H1 (cell line): ENCODE data around the gene CDC42EP1. TPM values are rescaled to one million over a fixed set of nuclear protein-coding genes. Genes with fewer than 3 reads are reported as not detected.

ENCODE experiments used
- CTCF ChIA-PET: fragments of 300-600 bp; sonication (Branson Sonifier 250); formaldehyde crosslinking; loops from one replicate; lab custom pipeline; 2021; ENCODE audit not compliant: partially characterized antibody; lab: Charles Lee
- POLR2A ChIA-PET: fragments of 300-600 bp; sonication (Branson Sonifier 250); formaldehyde crosslinking; loops from one replicate; lab custom pipeline; 2021; ENCODE audit warnings: inconsistent platforms; ENCODE audit not compliant: partially characterized antibody; lab: Charles Lee
- DNase-seq, 2 experiments: peaks; one replicate each; pipeline versions ENCODE4 v3.0.0 to v3.0.0-alpha.2; 2010 to 2022; ENCODE audit warnings: low spot score in 2 of 2, low read depth in 1 of 2, mixed read lengths in 1 of 2
- FAIRE-seq: peaks from 2 replicates; lab custom pipeline; 2011; peaks lifted over from hg19 to GRCh38; lab: Jason Lieb, UNC
- H2AFZ ChIP-seq: 2 replicates; pipeline ENCODE4 v1.8.1; 2012; ENCODE audit warnings: low read length, inconsistent platforms
- H2AK5ac ChIP-seq: 2 replicates; pipeline ENCODE4 v1.6.1; 2013; ENCODE audit warnings: low read depth, low read length
- H2BK120ac ChIP-seq: replicated peaks from 2 replicates; pipeline ENCODE3; 2013; ENCODE audit warnings: low read depth, low read length, inconsistent platforms
- H2BK12ac ChIP-seq: 2 replicates; pipeline ENCODE4 v1.6.1; 2013; ENCODE audit warnings: low read depth, low read length
- H2BK15ac ChIP-seq: 2 replicates; pipeline ENCODE4 v1.6.1; 2013; ENCODE audit warnings: low read length
- H2BK20ac ChIP-seq: 2 replicates; pipeline ENCODE4 v1.6.1; 2013; ENCODE audit warnings: low read length
- H2BK5ac ChIP-seq: 2 replicates; pipeline ENCODE4 v1.6.1; 2013; ENCODE audit warnings: low read depth, low read length
- H3K14ac ChIP-seq: 2 replicates; pipeline ENCODE4 v1.6.1; 2013; ENCODE audit warnings: inconsistent platforms; ENCODE audit not compliant: insufficient read length
- H3K18ac ChIP-seq: 2 replicates; pipeline ENCODE4 v1.6.1; 2013; ENCODE audit warnings: low read length; ENCODE audit errors: extremely low read depth
- H3K23ac ChIP-seq: 2 replicates; pipeline ENCODE4 v1.6.1; 2013; ENCODE audit warnings: inconsistent platforms; ENCODE audit not compliant: insufficient read length
- H3K23me2 ChIP-seq: 2 replicates; pipeline ENCODE4 v1.6.1; 2013; ENCODE audit warnings: low read depth, low read length
- H3K27ac ChIP-seq: 2 replicates; pipeline ENCODE4 v1.6.1; 2011; ENCODE audit warnings: low read depth, low read length, inconsistent platforms
- H3K27me3 ChIP-seq, 4 experiments: replicated peaks in 1 of 4; 1 replicate in 1 of 4; 2 replicates in 3 of 4; pipeline versions ENCODE4 v1.6.1 to v1.8.1; 2011 to 2013; ENCODE audit warnings: low read length in 3 of 4, mild to moderate bottlenecking in 3 of 4, inconsistent platforms in 2 of 4, mixed read lengths in 2 of 4, moderate library complexity in 1 of 4; ENCODE audit not compliant: control insufficient read depth in 3 of 4, insufficient read depth in 3 of 4; ENCODE audit errors: extremely low read depth in 1 of 4
- H3K36me3 ChIP-seq, 4 experiments: 2 replicates each; pipeline versions ENCODE4 v1.6.1 to v1.8.1; 2011 to 2013; ENCODE audit warnings: mild to moderate bottlenecking in 4 of 4, low read length in 3 of 4, moderate library complexity in 2 of 4, control low read depth in 1 of 4, inconsistent platforms in 1 of 4; ENCODE audit not compliant: insufficient read depth in 4 of 4, control insufficient read depth in 2 of 4
- H3K4ac ChIP-seq: replicated peaks from 2 replicates; pipeline ENCODE3; 2013; ENCODE audit warnings: low read length, low read depth, mixed read lengths, inconsistent platforms; ENCODE audit not compliant: insufficient read length
- H3K4me1 ChIP-seq, 4 experiments: replicated peaks in 1 of 4; 1 replicate in 1 of 4; 2 replicates in 3 of 4; pipeline versions ENCODE4 v1.6.1 to v1.8.1; 2011 to 2013; ENCODE audit warnings: low read length in 3 of 4, inconsistent platforms in 2 of 4, mixed read lengths in 1 of 4; ENCODE audit not compliant: insufficient read depth in 4 of 4, control insufficient read depth in 3 of 4
- H3K4me2 ChIP-seq, 2 experiments: 2 replicates each; pipeline versions ENCODE4 v1.6.1 to v1.8.1; 2011 to 2013; ENCODE audit warnings: low read depth in 2 of 2, low read length in 2 of 2, control low read depth in 1 of 2, inconsistent platforms in 1 of 2, mild to moderate bottlenecking in 1 of 2; ENCODE audit not compliant: insufficient read depth in 1 of 2
- H3K4me3 ChIP-seq, 4 experiments: fragments of 200-600, 300-600 bp in 1 of 4; sonication (generic), shearing (Covaris generic), sonication (Bioruptor Twin) in 1 of 4; 2 replicates each; pipeline versions ENCODE4 v1.5.1 to v1.8.1; 2011 to 2016; ENCODE audit warnings: low read length in 4 of 4, low read depth in 3 of 4, control low read depth in 2 of 4, inconsistent platforms in 2 of 4, mild to moderate bottlenecking in 2 of 4, mixed read lengths in 1 of 4, moderate library complexity in 1 of 4; ENCODE audit not compliant: insufficient read depth in 2 of 4; ENCODE audit errors: extremely low read depth in 1 of 4
- H3K56ac ChIP-seq: replicated peaks from 2 replicates; pipeline ENCODE3; 2013; ENCODE audit warnings: low read depth, mild to moderate bottlenecking, mixed read lengths, low read length, inconsistent platforms; ENCODE audit not compliant: insufficient read length
- H3K79me1 ChIP-seq: 2 replicates; pipeline ENCODE4 v1.6.1; 2013; ENCODE audit warnings: low read depth, low read length, control low read depth
- H3K79me2 ChIP-seq, 2 experiments: 2 replicates each; pipeline versions ENCODE4 v1.6.1 to v1.8.1; 2012 to 2013; ENCODE audit warnings: low read length in 2 of 2, mild to moderate bottlenecking in 2 of 2, inconsistent platforms in 1 of 2; ENCODE audit not compliant: insufficient read depth in 2 of 2, control insufficient read depth in 1 of 2
- H3K9ac ChIP-seq, 4 experiments: replicated peaks in 1 of 4; 1 replicate in 1 of 4; 2 replicates in 3 of 4; pipeline versions ENCODE4 v1.6.1 to v1.8.1; 2011 to 2013; ENCODE audit warnings: low read depth in 3 of 4, low read length in 3 of 4, control low read depth in 2 of 4, mild to moderate bottlenecking in 2 of 4, moderate library complexity in 2 of 4, inconsistent platforms in 1 of 4; ENCODE audit errors: extremely low read depth in 1 of 4
- H3K9me3 ChIP-seq, 2 experiments: 2 replicates each; pipeline versions ENCODE4 v1.6.1 to v1.8.1; 2012 to 2013; ENCODE audit warnings: mild to moderate bottlenecking in 2 of 2, moderate library complexity in 2 of 2, control low read depth in 1 of 2, inconsistent platforms in 1 of 2, low read depth in 1 of 2, low read length in 1 of 2, mixed read lengths in 1 of 2; ENCODE audit not compliant: insufficient read depth in 2 of 2
- H4K20me1 ChIP-seq, 2 experiments: replicated peaks in 1 of 2; 2 replicates each; pipeline versions ENCODE3 to v1.8.1; 2011 to 2013; ENCODE audit warnings: inconsistent platforms in 2 of 2, low read length in 2 of 2, mild to moderate bottlenecking in 1 of 2; ENCODE audit not compliant: insufficient read depth in 2 of 2, control insufficient read depth in 1 of 2
- H4K5ac ChIP-seq: 2 replicates; pipeline ENCODE4 v1.6.1; 2013; ENCODE audit warnings: low read length, low read depth, mixed read lengths, inconsistent platforms; ENCODE audit not compliant: insufficient read length
- H4K8ac ChIP-seq: 2 replicates; pipeline ENCODE4 v1.8.0; 2013; ENCODE audit warnings: mild to moderate bottlenecking, moderate library complexity, low read length, inconsistent platforms; ENCODE audit not compliant: insufficient read depth; ENCODE audit errors: extremely low read depth
- H4K91ac ChIP-seq: replicated peaks from 2 replicates; pipeline ENCODE3; 2013; ENCODE audit warnings: low read length, mixed read lengths, inconsistent platforms; ENCODE audit not compliant: insufficient read length
- FOSL1 ChIP-seq: IDR thresholded peaks from 2 replicates; pipeline ENCODE4 v1.6.1; 2011; ENCODE audit warnings: mild to moderate bottlenecking, low read depth, low read length, moderate library complexity; ENCODE audit not compliant: insufficient read depth
- HDAC2 ChIP-seq, 2 experiments: fragments of 300-600 bp in 1 of 2; sonication (generic) in 1 of 2; IDR thresholded peaks; 2 replicates each; pipeline ENCODE4 v1.6.1; 2011 to 2012; ENCODE audit warnings: low read depth in 2 of 2, low read length in 2 of 2, mild to moderate bottlenecking in 2 of 2, moderate library complexity in 2 of 2, borderline replicate concordance in 1 of 2, inconsistent platforms in 1 of 2
- MAFK ChIP-seq: IDR thresholded peaks from 2 replicates; pipeline ENCODE4 v1.6.1; 2012; ENCODE audit warnings: low read depth, mild to moderate bottlenecking, improper control_type of control experiment, low read length
- PHF8 ChIP-seq: fragments of 200-600 bp; sonication (generic); conservative IDR thresholded peaks from 2 replicates; pipeline ENCODE4 v1.7.1; 2012; ENCODE audit warnings: low read depth, mild to moderate bottlenecking, inconsistent platforms, low read length, moderate library complexity
- POLR2AphosphoS5 ChIP-seq: IDR thresholded peaks from 2 replicates; pipeline ENCODE4 v1.6.1; 2011; ENCODE audit warnings: low read depth, low read length
- RNF2 ChIP-seq: fragments of 200-900, 300-1000 bp; sonication (generic); IDR thresholded peaks from 2 replicates; pipeline ENCODE4 v1.7.1; 2016; ENCODE audit warnings: borderline replicate concordance, low read depth, mild to moderate bottlenecking, antibody characterized with exemption, low read length; ENCODE audit not compliant: poor library complexity, severe bottlenecking; ENCODE audit errors: missing control alignments
- SIN3A ChIP-seq, 2 experiments: IDR thresholded peaks in 1 of 2; conservative IDR thresholded peaks in 1 of 2; 2 replicates each; pipeline ENCODE4 v1.6.1; 2011 to 2012; ENCODE audit warnings: low read length in 2 of 2, improper control_type of control experiment in 1 of 2, low read depth in 1 of 2, mild to moderate bottlenecking in 1 of 2
- TAF7 ChIP-seq: optimal IDR thresholded peaks from 2 replicates; pipeline ENCODE3; 2011; ENCODE audit warnings: low read depth, mild to moderate bottlenecking, inconsistent platforms, low read length, moderate library complexity, borderline replicate concordance
- TCF12 ChIP-seq: IDR thresholded peaks from 2 replicates; pipeline ENCODE4 v1.6.1; 2011; ENCODE audit warnings: low read depth, mild to moderate bottlenecking, low read length
- WGBS, 2 experiments: shearing (Covaris generic) in 1 of 2; methylation state at CpG; one replicate each; pipeline versions ENCODE4 v1.1.6 to v1.1.7; 2013 to 2015; ENCODE audit warnings: low lambda C conversion rate in 2 of 2, mixed read lengths in 2 of 2, inconsistent platforms in 1 of 2, low coverage in 1 of 2, missing lambda C conversion rate in 1 of 2; ENCODE audit not compliant: insufficient replicate concordance in 2 of 2, insufficient coverage in 1 of 2, insufficient read length in 1 of 2; ENCODE audit errors: extremely low coverage in 1 of 2, missing lambda C conversion rate in 1 of 2; 5-methylcytosine and 5-hydroxymethylcytosine counted together
- polyA plus RNA-seq, 7 experiments: library from polyadenylated mRNA; depleted of rRNA in 3 of 7; stranded (reverse) in 5 of 7; unstranded in 2 of 7; fragments of >200 nt in 5 of 7; fragments of 200-250 nt in 2 of 7; gene quantifications; 1 replicate in 5 of 7; 2 replicates in 1 of 7; 4 replicates in 1 of 7; pipeline versions ENCODE4 v1.2.1 to v1.2.3, GENCODE V29; 2011 to 2013; ENCODE audit warnings: missing spikeins in 2 of 7, mixed read lengths in 2 of 7
- total RNA-seq: library from RNA; stranded (reverse); fragmentation: NEBNext Ultra II Directional; extraction: Animal tissue kit (Norgen Biotek cat#: 25700); gene quantifications from 2 replicates; pipeline ENCODE4 v1.2.1, GENCODE V29; 2021
- TF ChIP-seq, protein P1 (sequence below), 3 experiments: IDR thresholded peaks; 1 replicate in 2 of 3; 2 replicates in 1 of 3; pipeline versions ENCODE4 v1.5.1 to v1.6.1; 2011; ENCODE audit warnings: low read length in 3 of 3, mild to moderate bottlenecking in 3 of 3, inconsistent platforms in 2 of 3, low read depth in 1 of 3, moderate library complexity in 1 of 3; ENCODE audit not compliant: insufficient read depth in 1 of 3; ENCODE audit errors: control extremely low read depth in 1 of 3

The CDC42EP1 gene
- total and polyA plus RNA-seq, 2 of the 8 experiments (the other 6 are each of a cell fraction or from before 2014, with no cell fraction given) = 8.3 to 11.2 TPM

DNA sequence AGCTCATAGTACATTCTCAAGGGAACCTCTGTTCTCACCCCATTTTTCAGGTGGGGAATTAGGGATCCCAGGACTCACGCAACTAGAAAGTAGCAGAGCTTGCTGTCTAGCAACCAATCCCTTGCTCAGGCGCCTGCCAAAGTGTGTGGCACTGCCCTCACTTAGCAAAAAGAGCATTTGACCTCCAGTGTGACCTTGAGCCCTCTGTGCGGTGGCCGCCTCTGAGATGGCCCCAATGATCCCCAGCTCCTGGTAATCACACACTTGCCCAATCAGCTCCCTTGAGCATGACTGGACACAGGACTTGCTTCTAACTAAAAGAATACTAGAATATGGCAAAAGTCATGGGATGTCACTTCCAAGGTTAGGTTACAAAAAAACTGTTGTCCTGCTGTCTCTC is 22.2 kb downstream of the CDC42EP1 start:
- CTCF ChIA-PET = interaction anchor here (0.6 to 39.4 kb wide), 8 partner anchors 10 to 99 kb away, joined by 3 to 1347 read pairs (median 7); no protein-coding TSS in a partner anchor
- Histone ChIP-seq H3K79me1 (no peaks in the 10 kb centered on the region), H2BK5ac (no peak overlapping the region), H3K9ac (no peak overlapping the region), H3K36me3 (no peaks in the 10 kb centered on the region), H4K91ac (no peak overlapping the region), H3K79me2 (no peaks in the 10 kb centered on the region), H3K9me3 (no peaks in the 10 kb centered on the region), H3K27ac (no peak overlapping the region), H4K5ac (no peak overlapping the region), H3K4me1 (peaks cover 0 to 8% (median 2%) of the 10 kb centered on the region in 4 experiments; a peak in 4 of 7 replicates), H2BK15ac (no peak overlapping the region), H2BK120ac (no peak overlapping the region), H2BK12ac (no peak overlapping the region), H3K56ac (no peak overlapping the region), H4K20me1 (no peaks in the 10 kb centered on the region), H4K8ac (no peak overlapping the region), H2AFZ (no peak overlapping the region), H3K4me3 (no peak overlapping the region), H3K23ac (no peak overlapping the region), H3K27me3 (no peaks in the 10 kb centered on the region), H3K4me2 (no peak overlapping the region), H3K18ac (no peak overlapping the region), H3K4ac (no peak overlapping the region), H2BK20ac (no peak overlapping the region), H3K23me2 (no peaks in the 10 kb centered on the region), H2AK5ac (no peak overlapping the region), H3K14ac (no peak overlapping the region)
- WGBS, 2 experiments = 83% methylated on average over 4 of the region's 4 CpGs; no CpG with 5 or more reads in 1 of the 2 experiments
- POLR2A ChIA-PET = interaction anchor here (0.7 to 2.2 kb wide), 5 partner anchors 9 to 187 kb away, joined by 3 to 5 read pairs (median 4); no protein-coding TSS in a partner anchor
- DNase-seq (no peak), FAIRE-seq (no peak)
- TF ChIP-seq, protein P1, sequence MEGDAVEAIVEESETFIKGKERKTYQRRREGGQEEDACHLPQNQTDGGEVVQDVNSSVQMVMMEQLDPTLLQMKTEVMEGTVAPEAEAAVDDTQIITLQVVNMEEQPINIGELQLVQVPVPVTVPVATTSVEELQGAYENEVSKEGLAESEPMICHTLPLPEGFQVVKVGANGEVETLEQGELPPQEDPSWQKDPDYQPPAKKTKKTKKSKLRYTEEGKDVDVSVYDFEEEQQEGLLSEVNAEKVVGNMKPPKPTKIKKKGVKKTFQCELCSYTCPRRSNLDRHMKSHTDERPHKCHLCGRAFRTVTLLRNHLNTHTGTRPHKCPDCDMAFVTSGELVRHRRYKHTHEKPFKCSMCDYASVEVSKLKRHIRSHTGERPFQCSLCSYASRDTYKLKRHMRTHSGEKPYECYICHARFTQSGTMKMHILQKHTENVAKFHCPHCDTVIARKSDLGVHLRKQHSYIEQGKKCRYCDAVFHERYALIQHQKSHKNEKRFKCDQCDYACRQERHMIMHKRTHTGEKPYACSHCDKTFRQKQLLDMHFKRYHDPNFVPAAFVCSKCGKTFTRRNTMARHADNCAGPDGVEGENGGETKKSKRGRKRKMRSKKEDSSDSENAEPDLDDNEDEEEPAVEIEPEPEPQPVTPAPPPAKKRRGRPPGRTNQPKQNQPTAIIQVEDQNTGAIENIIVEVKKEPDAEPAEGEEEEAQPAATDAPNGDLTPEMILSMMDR (IDR thresholded peaks at IDR 0.05; ENCODE audit: control extremely low read depth in 1 of 3, insufficient read depth in 1 of 3, low read depth in 1 of 3, low read length in 3 of 3) = no peak
- TF ChIP-seq PHF8 (no peak), TAF7 (no peak), TCF12 (no peak), FOSL1 (no peak), HDAC2 (IDR thresholded peaks at IDR 0.05; ENCODE audit: borderline replicate concordance in 1 of 2, low read depth in 2 of 2, low read length in 2 of 2) (no peak), MAFK (no peak), POLR2AphosphoS5 (no peak), SIN3A (conservative IDR thresholded peaks at IDR 0.05 in 1 of 2, IDR thresholded peaks at IDR 0.05 in 1 of 2; ENCODE audit: low read depth in 1 of 2, low read length in 2 of 2) (no peak), RNF2 (no peak)
